Measurements from ENCODE around the gene GPR137C.
A peak's percentile ranks its signal among the peaks of the same experiment; 100 is the strongest.
"Not testable (repeated sequence)": the region's sequence is repeated elsewhere in the genome, so short reads cannot be mapped to it uniquely, and the experiment has no call there.

GPR137C gene

DNA sequence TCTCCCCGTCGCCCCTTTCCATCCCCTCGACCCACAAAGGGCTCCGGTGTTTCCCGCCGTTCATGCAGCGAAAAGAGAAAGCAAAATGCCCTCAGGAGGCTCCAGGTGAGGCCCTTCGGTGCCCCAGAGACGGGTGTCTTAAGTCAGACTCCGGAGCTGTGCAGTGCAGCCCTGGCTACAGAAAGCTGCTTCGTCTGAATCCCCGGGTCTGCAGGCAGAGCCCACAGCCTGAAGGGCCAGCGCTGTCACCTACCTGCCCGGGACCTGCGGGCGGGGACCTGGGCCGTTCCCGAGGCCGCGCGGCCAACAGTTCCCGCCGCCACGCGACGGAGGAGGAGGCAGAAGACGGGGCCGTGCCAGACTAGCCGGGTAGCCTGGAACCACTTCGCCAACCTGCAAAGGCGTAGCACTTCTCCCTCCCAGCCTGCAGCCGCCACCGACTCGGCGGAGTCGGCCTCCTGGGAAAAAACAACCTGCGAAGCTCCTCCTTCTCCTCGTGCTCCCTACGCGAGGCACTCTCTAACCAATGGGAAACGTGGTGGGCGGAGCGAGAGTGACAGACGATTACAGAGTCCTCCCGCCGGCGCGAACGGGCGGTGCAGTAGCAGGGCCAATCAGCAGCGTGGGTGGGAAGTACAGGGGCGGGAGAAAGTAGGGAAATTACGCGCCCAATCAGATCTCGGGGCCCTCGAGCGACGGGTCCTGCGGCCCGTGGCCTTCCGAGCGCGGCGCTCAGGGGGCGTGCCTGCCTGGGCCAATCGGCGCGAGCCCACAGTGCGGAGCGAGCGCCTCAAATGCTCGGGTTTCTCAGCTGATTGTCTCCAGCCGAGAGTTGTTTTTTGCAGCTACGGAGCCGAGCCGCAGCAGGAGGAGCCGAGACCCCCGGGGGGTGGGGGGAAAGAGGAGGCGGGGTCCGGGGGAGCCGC, at the start of gene GPR137C, which contains the start of gene TXNDC16:
TSS of gene GPR137C (plus strand) at position 774 of the 926 bp plus-strand sequence. CDS start 312 bp downstream, outside the sequence.
TSS of gene TXNDC16 (minus strand) at position 443 of the 926 bp plus-strand sequence. CDS start 8,948 bp downstream, outside the sequence.
- DNase-seq: peak; percentile 100

GRCh38 chr14:52513249-52513648, 39.4 kb upstream of the GPR137C start:
- DNase-seq: no peak

DNA sequence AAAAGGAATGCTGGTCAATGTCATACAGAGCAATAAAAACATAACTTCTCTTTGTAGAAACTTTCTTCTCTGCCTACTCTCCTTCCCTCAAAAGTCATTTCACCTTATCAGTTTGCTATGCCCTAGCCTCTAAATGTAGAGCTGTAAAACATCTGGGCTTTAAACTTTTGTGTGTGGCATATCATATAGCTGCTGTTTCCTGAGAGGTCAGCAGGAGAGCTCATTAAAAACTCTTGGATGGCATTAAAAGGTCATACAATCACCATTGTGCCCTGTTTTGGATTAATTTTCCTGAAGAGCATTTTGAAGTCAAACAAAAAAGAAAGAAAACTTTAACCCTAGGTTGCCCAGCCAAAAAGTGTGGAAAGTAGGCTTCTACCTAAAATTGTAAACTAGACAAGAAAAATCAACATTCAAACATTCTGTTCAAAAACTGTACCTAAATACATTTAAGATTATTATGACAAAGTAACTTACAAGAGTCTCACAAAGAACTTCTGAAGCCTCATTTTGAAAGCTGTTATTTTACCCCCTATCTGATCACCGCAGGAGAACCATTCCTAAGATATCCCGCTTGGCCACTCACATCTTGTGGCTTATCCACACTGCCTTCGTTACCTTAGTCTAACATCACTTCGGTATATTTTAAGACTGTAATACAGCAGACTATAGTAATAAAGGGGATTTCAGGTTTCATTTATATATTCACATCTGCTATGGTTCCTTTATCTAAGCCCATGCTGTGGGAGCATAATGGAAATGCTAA, 38.4 kb upstream of the GPR137C start:
- DNase-seq: no peak

DNA sequence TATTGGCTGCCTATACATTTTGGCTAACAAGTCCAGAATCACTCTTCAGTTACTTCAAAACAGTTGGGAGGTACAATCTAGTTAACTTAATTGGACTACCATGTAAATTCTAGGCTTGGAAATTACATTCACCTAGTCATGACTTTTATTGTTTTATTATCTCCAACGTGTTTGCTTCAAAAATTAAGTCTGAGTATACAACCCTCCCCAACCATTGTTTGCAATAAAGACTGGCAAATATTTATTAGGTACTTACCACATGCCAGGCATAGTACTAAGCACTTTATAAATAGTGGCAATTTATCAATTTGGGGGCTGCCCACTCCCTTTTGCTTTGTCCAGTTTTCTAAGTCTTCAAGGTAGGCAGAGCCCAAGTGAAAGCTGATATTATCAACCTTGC, 30.6 kb upstream of the GPR137C start:
- no peak for DNase-seq

GRCh38 chr14:52522581-52523345, 29.9 kb upstream of the GPR137C start:
- DNase-seq: no peak

GRCh38 chr14:52527052-52527451, 25.6 kb upstream of the GPR137C start:
- DNase-seq: no peak

DNA sequence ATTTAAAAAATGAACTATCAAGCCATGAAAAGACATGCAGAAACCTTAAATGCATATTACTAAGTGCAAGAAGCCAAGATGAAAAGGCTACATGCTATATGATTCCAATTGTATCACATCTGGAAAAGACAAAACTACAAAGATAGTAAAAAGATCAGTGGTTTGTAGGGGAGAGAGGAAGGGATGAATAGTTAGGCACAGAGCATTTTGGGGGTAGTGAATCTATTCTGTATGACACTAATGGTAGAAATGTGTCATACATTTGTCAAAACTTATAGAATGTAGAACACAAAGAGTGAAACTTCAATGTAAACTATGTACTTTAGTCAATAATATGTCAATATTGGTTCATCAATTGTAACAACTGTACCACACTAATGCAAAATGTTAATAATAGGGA, 21.2 kb upstream of the GPR137C start:
- no peak for DNase-seq

GRCh38 chr14:52536269-52536668, 16.4 kb upstream of the GPR137C start:
- no peak for DNase-seq

GRCh38 chr14:52538623-52539022, 14.0 kb upstream of the GPR137C start:
- peak; percentile 37 to 48 for DNase-seq

DNA sequence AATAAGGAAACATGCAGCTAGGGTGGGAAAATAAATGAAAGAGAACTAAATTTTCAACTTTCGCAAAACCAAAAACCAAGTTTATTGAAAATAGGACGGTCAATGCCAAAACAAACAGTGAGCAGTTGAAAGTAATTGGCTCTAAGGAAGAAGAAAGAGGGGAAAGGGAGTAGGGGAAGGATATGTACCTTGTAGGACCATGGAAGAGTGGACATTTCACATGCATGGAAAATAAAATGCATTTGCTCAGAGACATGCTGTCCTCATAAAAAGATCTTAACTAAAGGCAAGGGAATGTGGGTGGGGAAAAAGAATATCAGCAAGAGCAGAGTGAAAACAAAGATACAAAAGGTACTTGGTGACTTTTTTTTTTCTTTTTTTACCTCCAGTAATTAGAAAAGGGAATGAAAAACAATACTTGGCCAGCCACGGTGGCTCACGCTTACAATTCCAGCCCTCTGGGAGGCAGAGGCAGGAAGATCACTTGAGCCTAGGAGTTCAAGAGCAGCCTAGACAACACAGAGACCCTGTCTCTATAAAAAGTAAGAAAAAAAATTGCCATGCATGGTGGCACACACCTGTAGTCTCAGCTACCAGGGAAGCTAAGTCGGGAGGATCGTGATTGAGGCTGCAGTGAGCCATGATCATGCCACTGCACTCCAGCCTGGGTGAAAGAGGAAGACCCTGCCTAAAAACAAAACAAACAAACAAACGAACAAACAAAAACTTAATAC, 6.9 kb upstream of the GPR137C start:
- DNase-seq: no peak

- DNase-seq: no peak
Observed at GRCh38 chr14:52546318-52546670, 6.3 kb upstream of the GPR137C start.

DNA sequence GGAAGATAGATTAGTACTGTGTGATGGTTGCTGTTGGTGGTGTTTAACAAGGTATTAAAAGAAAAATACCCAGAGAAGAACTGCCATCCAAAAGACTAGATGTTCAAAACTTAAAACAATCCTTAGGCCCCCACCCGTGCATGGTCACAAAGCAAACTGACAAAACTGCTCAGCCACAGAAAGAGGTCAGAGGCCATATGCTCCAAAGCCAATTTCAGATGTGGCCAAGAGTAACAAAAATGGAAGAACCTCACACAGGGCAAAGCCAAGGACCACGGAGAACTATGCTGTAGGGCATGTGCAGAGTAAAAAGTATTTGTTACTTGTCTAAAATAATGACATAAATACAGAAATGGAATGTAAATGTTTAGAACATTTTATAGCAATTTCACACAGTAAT, 5.6 kb upstream of the GPR137C start:
- no peak for DNase-seq

DNA sequence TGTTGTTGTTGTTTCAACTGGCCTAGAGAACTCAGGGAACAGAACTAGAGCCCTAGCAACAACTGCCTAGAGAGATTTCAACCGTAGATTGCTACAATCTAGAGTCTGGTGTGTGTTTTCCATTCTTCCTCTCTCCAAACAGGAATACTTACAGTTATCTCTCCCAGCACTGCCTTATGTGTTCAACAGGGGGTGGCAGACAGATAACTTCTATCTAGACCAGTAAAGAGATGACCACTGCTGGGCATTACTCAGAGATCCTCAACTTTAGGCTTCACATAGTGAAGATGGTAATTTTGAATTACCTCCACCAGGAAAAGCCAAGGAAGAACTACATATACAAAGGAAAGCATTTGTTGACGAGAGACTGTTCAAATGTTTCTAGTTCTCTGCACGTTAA, 5.1 kb upstream of the GPR137C start:
- DNase-seq: no peak

- DNase-seq: no peak
Observed at GRCh38 chr14:52550661-52551060, 2.0 kb upstream of the GPR137C start.

GRCh38 chr14:52551205-52551604, 1.4 kb upstream of the GPR137C start:
- no peak for DNase-seq

DNA sequence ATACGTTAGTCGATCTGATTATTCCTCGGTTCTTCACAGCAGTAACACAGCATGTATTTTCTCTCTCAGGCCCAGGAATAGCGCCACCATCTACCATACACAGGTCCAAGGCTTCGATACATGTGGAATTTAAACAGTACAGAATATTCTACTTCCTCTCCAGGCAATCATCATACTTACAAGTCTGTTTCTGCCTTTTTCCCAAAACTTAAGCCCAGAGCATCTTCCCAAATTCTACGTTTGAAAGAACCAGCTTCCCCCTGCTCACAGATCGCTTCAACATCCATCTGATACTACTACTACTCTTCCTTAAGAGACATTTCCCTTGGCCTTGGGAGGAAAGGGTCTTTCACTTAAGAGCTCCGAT, 957 bp upstream of the GPR137C start:
- DNase-seq: peak; percentile 18 to 19

GRCh38 chr14:52553002-52553670, 500 bp downstream of the GPR137C start:
- peak in 1 of 2 donors; percentile 3 for DNase-seq

DNA sequence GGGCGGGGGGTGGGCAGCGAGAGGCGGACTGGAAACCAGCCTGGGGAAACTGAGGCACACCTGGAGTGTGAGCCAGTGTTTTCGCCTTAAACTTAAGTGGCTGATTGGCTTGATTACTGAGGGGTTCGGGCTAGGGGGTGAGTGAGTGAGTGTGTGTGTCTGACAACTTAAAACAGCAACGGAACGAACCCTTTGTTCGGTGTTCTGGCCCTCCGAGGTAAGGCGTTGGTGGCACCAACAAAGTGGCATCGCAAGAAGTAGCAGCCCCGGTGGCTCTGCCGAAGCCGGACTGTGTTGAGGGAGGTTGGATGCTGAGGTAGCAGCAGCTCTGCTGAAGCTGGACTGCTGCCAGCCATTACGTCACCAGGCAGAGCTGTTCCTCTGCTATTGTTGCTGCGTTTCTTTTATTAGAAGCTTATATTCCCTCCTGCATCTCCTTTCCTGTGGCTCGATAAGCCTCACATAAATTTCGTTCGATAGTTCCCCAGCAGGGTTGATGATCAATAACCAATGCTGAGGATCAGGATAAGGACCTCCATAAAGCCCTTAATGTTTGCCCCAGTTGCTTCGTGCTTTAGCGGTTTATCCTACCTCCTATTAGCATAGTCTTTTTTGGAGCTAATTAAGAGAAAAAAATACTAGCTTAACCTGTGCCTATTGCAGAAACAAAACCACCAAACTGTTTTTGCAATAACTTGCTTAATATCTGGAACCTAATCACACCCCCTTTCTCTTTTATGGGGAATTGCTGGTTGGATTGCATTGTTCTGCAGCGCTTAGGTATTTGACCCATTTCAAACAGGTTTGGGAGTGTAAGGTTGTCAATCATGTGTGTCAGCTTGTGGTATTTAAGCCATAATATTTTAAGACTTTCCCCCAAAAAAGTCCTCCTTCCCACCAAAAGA, 1.3 kb downstream of the GPR137C start:
- DNase-seq: peak; percentile 59 to 73

GRCh38 chr14:52558688-52559087, 6.1 kb downstream of the GPR137C start:
- no peak for DNase-seq

DNA sequence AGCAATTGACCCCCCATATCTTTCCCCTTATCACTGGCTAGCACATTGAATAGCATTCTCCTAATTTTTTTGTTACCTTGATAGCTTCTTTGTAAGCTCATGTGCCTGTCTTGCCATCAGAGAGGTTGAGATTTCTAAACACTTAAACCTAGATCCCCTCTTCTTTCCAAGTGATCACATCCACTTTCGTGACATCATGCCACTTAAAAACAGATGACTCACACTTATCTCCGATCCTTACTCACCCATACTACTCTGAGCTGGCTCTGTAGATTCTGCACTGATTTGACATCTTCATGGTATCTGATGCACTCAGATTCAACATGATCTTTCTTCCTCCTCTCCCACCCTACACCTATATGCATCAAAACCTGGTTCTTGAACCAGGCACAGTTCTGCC, 10.5 kb downstream of the GPR137C start:
- DNase-seq: no peak

- not testable (repeated sequence) for DNase-seq
Observed at GRCh38 chr14:52568454-52568853, 15.8 kb downstream of the GPR137C start.
